Transverse colon (tissue), 3 donors: Measurements from ENCODE around the gene VIM.

ENCODE experiments used
- POLR2A ChIP-seq: fragments of 450-650 bp; IDR thresholded peaks from one replicate; pipeline ENCODE4 v1.6.1; 2016; ENCODE audit warnings: antibody characterized with exemption, mild to moderate bottlenecking, moderate library complexity
- TF ChIP-seq, protein P1 (sequence below), 5 experiments: fragments of 200-600 bp in 3 of 5; fragments of 450-650 bp in 2 of 5; sonication (generic) in 3 of 5; IDR thresholded peaks; 1 replicate in 2 of 5; 2 replicates in 3 of 5; pipeline ENCODE4 v1.5.1; 2016 to 2017; ENCODE audit warnings: antibody characterized with exemption in 5 of 5, inconsistent platforms in 3 of 5, mild to moderate bottlenecking in 2 of 5, moderate library complexity in 1 of 5

DNA sequence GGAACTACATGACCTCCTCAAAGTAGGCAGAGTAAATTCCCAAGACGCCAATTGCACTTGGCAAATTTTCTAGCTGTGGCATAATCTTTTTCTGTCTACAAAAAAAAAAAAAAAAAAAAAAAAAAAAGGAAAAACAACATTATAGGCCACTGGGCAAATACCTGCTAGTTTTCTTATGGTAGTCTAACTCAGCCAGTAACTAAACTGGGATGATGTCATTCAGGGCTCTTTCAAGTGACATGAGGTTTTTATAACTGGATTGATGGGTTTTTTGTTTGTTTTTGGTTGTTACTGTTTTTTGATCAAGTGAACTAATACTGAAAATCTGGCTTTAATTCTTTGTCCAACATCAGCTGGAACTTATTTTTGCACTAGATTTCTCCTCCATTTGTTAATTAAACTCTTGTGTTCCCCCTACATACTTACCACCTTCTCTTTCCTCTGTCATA is 7.4 kb upstream of the VIM start:
- TF ChIP-seq, protein P1, sequence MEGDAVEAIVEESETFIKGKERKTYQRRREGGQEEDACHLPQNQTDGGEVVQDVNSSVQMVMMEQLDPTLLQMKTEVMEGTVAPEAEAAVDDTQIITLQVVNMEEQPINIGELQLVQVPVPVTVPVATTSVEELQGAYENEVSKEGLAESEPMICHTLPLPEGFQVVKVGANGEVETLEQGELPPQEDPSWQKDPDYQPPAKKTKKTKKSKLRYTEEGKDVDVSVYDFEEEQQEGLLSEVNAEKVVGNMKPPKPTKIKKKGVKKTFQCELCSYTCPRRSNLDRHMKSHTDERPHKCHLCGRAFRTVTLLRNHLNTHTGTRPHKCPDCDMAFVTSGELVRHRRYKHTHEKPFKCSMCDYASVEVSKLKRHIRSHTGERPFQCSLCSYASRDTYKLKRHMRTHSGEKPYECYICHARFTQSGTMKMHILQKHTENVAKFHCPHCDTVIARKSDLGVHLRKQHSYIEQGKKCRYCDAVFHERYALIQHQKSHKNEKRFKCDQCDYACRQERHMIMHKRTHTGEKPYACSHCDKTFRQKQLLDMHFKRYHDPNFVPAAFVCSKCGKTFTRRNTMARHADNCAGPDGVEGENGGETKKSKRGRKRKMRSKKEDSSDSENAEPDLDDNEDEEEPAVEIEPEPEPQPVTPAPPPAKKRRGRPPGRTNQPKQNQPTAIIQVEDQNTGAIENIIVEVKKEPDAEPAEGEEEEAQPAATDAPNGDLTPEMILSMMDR (IDR thresholded peaks at IDR 0.05) = no peak
- TF ChIP-seq POLR2A = no peak
